Panc1 (cell line): Measurements from ENCODE around the gene MAGI1.

Source experiments
- POLR2AphosphoS5 ChIP-seq: IDR thresholded peaks from 2 replicates; pipeline ENCODE4 v1.6.1; 2012; ENCODE audit warnings: mild to moderate bottlenecking, low read depth, low read length, moderate library complexity
- SIN3A ChIP-seq: IDR thresholded peaks from 2 replicates; pipeline ENCODE4 v1.6.1; 2012; ENCODE audit warnings: low read depth, mild to moderate bottlenecking, low read length, moderate library complexity, borderline replicate concordance; ENCODE audit not compliant: insufficient read depth
- TCF7L2 ChIP-seq: IDR thresholded peaks from 2 replicates; pipeline ENCODE4 v1.6.1; 2011; ENCODE audit warnings: mild to moderate bottlenecking, low read depth, low read length, inconsistent platforms
- TF ChIP-seq, protein P1 (sequence below): fragments of 450-650 bp; IDR thresholded peaks from 2 replicates; pipeline ENCODE4 v1.5.1; 2017; ENCODE audit warnings: mild to moderate bottlenecking
- TF ChIP-seq, protein P2 (sequence below), 2 experiments: IDR thresholded peaks; 2 replicates each; pipeline ENCODE4 v1.6.1; 2011 to 2012; ENCODE audit warnings: low read depth in 2 of 2, control low read depth in 1 of 2, low read length in 1 of 2, mild to moderate bottlenecking in 1 of 2, moderate library complexity in 1 of 2; ENCODE audit not compliant: insufficient read depth in 1 of 2

DNA sequence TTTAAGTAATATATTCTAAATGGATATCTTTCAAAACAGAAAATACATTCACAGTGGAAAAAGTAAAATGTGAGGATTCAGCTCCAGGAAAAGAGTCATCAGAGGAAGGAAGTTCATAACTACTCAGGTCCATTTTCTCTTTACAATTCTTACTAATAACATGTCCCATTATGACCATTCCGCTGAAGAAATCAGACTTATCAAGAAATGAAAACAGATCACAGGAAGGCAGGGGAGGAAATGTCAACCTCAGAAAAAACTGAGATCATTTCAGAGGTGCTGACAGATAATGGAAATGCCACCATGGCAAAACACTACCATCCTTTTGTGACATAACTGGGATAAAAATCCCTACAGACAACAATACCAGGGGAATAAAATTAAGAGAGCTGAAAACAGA lies 139.5 kb downstream of the MAGI1 start:
- TF ChIP-seq POLR2AphosphoS5, result no peak
- no peak for TF ChIP-seq TCF7L2
- TF ChIP-seq, protein P1, sequence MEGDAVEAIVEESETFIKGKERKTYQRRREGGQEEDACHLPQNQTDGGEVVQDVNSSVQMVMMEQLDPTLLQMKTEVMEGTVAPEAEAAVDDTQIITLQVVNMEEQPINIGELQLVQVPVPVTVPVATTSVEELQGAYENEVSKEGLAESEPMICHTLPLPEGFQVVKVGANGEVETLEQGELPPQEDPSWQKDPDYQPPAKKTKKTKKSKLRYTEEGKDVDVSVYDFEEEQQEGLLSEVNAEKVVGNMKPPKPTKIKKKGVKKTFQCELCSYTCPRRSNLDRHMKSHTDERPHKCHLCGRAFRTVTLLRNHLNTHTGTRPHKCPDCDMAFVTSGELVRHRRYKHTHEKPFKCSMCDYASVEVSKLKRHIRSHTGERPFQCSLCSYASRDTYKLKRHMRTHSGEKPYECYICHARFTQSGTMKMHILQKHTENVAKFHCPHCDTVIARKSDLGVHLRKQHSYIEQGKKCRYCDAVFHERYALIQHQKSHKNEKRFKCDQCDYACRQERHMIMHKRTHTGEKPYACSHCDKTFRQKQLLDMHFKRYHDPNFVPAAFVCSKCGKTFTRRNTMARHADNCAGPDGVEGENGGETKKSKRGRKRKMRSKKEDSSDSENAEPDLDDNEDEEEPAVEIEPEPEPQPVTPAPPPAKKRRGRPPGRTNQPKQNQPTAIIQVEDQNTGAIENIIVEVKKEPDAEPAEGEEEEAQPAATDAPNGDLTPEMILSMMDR, result no peak
- TF ChIP-seq, protein P2, sequence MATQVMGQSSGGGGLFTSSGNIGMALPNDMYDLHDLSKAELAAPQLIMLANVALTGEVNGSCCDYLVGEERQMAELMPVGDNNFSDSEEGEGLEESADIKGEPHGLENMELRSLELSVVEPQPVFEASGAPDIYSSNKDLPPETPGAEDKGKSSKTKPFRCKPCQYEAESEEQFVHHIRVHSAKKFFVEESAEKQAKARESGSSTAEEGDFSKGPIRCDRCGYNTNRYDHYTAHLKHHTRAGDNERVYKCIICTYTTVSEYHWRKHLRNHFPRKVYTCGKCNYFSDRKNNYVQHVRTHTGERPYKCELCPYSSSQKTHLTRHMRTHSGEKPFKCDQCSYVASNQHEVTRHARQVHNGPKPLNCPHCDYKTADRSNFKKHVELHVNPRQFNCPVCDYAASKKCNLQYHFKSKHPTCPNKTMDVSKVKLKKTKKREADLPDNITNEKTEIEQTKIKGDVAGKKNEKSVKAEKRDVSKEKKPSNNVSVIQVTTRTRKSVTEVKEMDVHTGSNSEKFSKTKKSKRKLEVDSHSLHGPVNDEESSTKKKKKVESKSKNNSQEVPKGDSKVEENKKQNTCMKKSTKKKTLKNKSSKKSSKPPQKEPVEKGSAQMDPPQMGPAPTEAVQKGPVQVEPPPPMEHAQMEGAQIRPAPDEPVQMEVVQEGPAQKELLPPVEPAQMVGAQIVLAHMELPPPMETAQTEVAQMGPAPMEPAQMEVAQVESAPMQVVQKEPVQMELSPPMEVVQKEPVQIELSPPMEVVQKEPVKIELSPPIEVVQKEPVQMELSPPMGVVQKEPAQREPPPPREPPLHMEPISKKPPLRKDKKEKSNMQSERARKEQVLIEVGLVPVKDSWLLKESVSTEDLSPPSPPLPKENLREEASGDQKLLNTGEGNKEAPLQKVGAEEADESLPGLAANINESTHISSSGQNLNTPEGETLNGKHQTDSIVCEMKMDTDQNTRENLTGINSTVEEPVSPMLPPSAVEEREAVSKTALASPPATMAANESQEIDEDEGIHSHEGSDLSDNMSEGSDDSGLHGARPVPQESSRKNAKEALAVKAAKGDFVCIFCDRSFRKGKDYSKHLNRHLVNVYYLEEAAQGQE (IDR thresholded peaks at IDR 0.05; ENCODE audit: insufficient read depth in 1 of 2, low read depth in 2 of 2, low read length in 1 of 2), result no peak
- no peak for TF ChIP-seq SIN3A
